ENCODE data around the gene LFNG. TPM values are rescaled to one million over a fixed set of nuclear protein-coding genes. Genes with fewer than 3 reads are reported as not detected.

Gene LFNG, protein sequence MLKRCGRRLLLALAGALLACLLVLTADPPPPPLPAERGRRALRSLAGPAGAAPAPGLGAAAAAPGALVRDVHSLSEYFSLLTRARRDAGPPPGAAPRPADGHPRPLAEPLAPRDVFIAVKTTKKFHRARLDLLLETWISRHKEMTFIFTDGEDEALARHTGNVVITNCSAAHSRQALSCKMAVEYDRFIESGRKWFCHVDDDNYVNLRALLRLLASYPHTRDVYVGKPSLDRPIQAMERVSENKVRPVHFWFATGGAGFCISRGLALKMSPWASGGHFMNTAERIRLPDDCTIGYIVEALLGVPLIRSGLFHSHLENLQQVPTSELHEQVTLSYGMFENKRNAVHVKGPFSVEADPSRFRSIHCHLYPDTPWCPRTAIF
- total RNA-seq (10 to 100 TPM; 96.7 to 99.8 TPM), total RNA-seq (13.5 to 400 (median 130) reads per million in 172 experiments)
- polyA plus RNA-seq (2013, experiment 1 of 2), result 68.6 TPM
- polyA plus RNA-seq (2013, experiment 2 of 2), result 64.4 TPM

GRCh38 chr7:2519119-2519930 is at the start of gene LFNG:
TSS of gene LFNG (plus strand) at chr7:2519774. CDS start at chr7:2519862, 88 bp downstream.
- ATAC-seq (ENCODE audit: poor library complexity) (peak; percentile 63), DNase-seq (peak; percentile 63 to 94 (median 84))
- CTCF ChIA-PET, result no interaction called here
- intact Hi-C loops (cut with DNase I, micrococcal nuclease), result loop anchor here (1.0 kb wide), 3 partner anchors 9 to 36 kb away; partner anchors contain the start of gene BRAT1 (in 1 of the 2)
- Histone ChIP-seq H3K4me1 (ENCODE audit: insufficient read depth, low read length) (peaks cover 51% of the 10 kb centered on the region), H3K27ac (ENCODE audit: low read depth in 1 of 2, low read length in 2 of 2) (peak within 1 kb of the TSS; percentile 36 to 88), H3K27me3 (ENCODE audit: control insufficient read depth in 1 of 2, insufficient read depth in 2 of 2, low read length in 2 of 2) (no peaks in the 10 kb centered on the region), H3K4me3 (ENCODE audit: low read length) (peak within 1 kb of the TSS; percentile 99), H3K9me3 (ENCODE audit: control insufficient read depth in 1 of 2, insufficient read depth in 1 of 2, low read length in 2 of 2) (no peaks in the 10 kb centered on the region), H3K36me3 (ENCODE audit: insufficient read depth, low read length) (peaks cover 25% of the 10 kb centered on the region)
- H3K27ac Mint-ChIP-seq, result peak within 1 kb of the TSS; percentile 84
- H3K4me3 Mint-ChIP-seq, result peak within 1 kb of the TSS; percentile 95
- H3K9me3 Mint-ChIP-seq, result no peaks in the 10 kb centered on the region
- H3K27me3 Mint-ChIP-seq, result no peaks in the 10 kb centered on the region
- H3K4me1 Mint-ChIP-seq (ENCODE audit: low read depth), result peaks cover 37% of the 10 kb centered on the region
- H3K36me3 Mint-ChIP-seq (ENCODE audit: low read depth), result peaks cover 30% of the 10 kb centered on the region
- TF ChIP-seq, protein P1, sequence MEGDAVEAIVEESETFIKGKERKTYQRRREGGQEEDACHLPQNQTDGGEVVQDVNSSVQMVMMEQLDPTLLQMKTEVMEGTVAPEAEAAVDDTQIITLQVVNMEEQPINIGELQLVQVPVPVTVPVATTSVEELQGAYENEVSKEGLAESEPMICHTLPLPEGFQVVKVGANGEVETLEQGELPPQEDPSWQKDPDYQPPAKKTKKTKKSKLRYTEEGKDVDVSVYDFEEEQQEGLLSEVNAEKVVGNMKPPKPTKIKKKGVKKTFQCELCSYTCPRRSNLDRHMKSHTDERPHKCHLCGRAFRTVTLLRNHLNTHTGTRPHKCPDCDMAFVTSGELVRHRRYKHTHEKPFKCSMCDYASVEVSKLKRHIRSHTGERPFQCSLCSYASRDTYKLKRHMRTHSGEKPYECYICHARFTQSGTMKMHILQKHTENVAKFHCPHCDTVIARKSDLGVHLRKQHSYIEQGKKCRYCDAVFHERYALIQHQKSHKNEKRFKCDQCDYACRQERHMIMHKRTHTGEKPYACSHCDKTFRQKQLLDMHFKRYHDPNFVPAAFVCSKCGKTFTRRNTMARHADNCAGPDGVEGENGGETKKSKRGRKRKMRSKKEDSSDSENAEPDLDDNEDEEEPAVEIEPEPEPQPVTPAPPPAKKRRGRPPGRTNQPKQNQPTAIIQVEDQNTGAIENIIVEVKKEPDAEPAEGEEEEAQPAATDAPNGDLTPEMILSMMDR (IDR thresholded peaks at IDR 0.05), result no peak
- POLR2A ChIA-PET, result interaction anchor here (0.8 to 12.9 kb wide), 4 partner anchors 9 to 12 kb away, joined by 3 to 218 read pairs (median 8); no protein-coding TSS in a partner anchor

GRCh38 chr7:2470204-2471021 is 49.2 kb upstream of the LFNG start:
- Mint-ChIP-seq H3K9me3 (no peaks in the 10 kb centered on the region), H3K36me3 (ENCODE audit: low read depth) (no peaks in the 10 kb centered on the region), H3K4me3 (no peak overlapping the region), H3K27me3 (peaks cover 8% of the 10 kb centered on the region), H3K4me1 (ENCODE audit: low read depth) (peaks cover 9% of the 10 kb centered on the region), H3K27ac (no peak overlapping the region)
- Histone ChIP-seq H3K27ac (ENCODE audit: low read depth in 1 of 2, low read length in 2 of 2) (no peak overlapping the region), H3K4me3 (ENCODE audit: low read length) (no peak overlapping the region), H3K4me1 (ENCODE audit: insufficient read depth, low read length) (peaks cover 7% of the 10 kb centered on the region), H3K36me3 (ENCODE audit: insufficient read depth, low read length) (no peaks in the 10 kb centered on the region), H3K9me3 (ENCODE audit: control insufficient read depth in 1 of 2, insufficient read depth in 1 of 2, low read length in 2 of 2) (no peaks in the 10 kb centered on the region), H3K27me3 (ENCODE audit: control insufficient read depth in 1 of 2, insufficient read depth in 2 of 2, low read length in 2 of 2) (no peaks in the 10 kb centered on the region)
- ATAC-seq (ENCODE audit: poor library complexity) (no peak), DNase-seq (peak in 1 of 14 experiments; percentile 14)
- TF ChIP-seq, protein P1 (IDR thresholded peaks at IDR 0.05), result no peak
- CTCF ChIA-PET, result no interaction called here
- POLR2A ChIA-PET, result interaction anchor here (2.1 kb wide), 1 partner anchor 39 kb away, joined by 7 read pairs; no protein-coding TSS in a partner anchor
- intact Hi-C loops (cut with DNase I, micrococcal nuclease), result no loop called here

- no peaks in the 10 kb centered on the region for H3K9me3 Mint-ChIP-seq
- no peaks in the 10 kb centered on the region for H3K36me3 Mint-ChIP-seq (ENCODE audit: low read depth)
- ATAC-seq (ENCODE audit: poor library complexity) (no peak), DNase-seq (no peak)
- peaks cover 9% of the 10 kb centered on the region for H3K4me1 Mint-ChIP-seq (ENCODE audit: low read depth)
- H3K27ac ChIP-seq (ENCODE audit: low read depth in 1 of 2, low read length in 2 of 2), result no peak overlapping the region
- no peaks in the 10 kb centered on the region for H3K27me3 ChIP-seq (ENCODE audit: control insufficient read depth in 1 of 2, insufficient read depth in 2 of 2, low read length in 2 of 2)
- H3K9me3 ChIP-seq (ENCODE audit: control insufficient read depth in 1 of 2, insufficient read depth in 1 of 2, low read length in 2 of 2), result no peaks in the 10 kb centered on the region
- CTCF ChIA-PET, result no interaction called here
- peaks cover 7% of the 10 kb centered on the region for H3K4me1 ChIP-seq (ENCODE audit: insufficient read depth, low read length)
- peaks cover 8% of the 10 kb centered on the region for H3K27me3 Mint-ChIP-seq
- POLR2A ChIA-PET, result no interaction called here
- intact Hi-C loops (cut with DNase I, micrococcal nuclease), result no loop called here
- no peak overlapping the region for H3K4me3 ChIP-seq (ENCODE audit: low read length)
- no peak overlapping the region for H3K27ac Mint-ChIP-seq
- TF ChIP-seq, protein P1 (IDR thresholded peaks at IDR 0.05), result no peak
- no peaks in the 10 kb centered on the region for H3K36me3 ChIP-seq (ENCODE audit: insufficient read depth, low read length)
- no peak overlapping the region for H3K4me3 Mint-ChIP-seq
Observed at GRCh38 chr7:2471022-2471329, 48.6 kb upstream of the LFNG start.
